Stimulated activated CD8-positive, alpha-beta memory T cell treated with anti-CD3 and anti-CD28 coated beads, Interleukin-4, amount 100 ng/mL, for 48 hours (primary cell): ENCODE measurements around the gene KCNH2.

Source experiments
- DNase-seq: peaks from one replicate; pipeline ENCODE4 v3.0.0-alpha.2; 2020

Gene KCNH2

DNA sequence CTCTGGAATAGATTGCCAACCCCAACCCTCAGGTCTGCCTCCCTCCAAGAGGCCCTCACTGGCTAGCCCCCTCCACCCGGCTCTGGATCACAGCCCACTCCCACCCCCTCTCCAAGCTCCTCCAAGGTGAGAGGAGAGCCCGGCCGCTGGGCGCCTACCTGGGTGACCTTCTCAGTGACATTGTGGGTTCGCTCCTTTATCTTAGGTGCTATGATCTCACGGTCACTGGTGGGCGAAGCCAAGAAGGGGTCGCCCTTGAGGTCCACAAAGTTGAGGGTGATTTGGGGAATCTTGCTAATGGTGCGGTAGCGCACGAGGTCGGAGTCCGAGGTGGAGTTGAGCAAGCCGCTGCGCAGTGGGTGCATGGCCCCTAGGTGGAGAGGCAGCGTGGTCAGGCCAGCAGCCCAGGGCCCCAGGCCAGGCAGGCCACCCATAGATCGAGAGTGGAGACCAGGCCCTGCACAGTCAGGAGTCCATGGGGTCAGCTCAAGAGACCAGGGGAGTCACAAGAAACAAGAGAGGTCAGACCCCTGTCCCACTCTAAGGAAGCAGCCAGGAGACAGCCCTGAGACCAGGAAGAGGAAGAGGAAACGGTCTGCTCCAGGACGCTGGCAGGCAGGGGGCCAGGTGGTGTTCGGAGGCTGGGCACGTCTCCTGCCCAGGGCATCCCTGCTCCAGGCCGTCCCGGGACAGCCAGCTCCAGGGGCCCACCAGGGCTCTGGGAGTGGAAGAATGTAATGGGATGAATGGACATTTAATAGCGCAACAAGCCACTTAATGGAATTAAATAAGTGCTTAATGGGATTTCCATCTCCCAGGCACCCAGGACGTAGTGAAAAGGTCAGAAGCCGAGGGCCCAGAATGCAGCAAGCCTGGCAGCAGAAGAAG is 20.7 kb downstream of the KCNH2 start:
- no peak for DNase-seq

DNA sequence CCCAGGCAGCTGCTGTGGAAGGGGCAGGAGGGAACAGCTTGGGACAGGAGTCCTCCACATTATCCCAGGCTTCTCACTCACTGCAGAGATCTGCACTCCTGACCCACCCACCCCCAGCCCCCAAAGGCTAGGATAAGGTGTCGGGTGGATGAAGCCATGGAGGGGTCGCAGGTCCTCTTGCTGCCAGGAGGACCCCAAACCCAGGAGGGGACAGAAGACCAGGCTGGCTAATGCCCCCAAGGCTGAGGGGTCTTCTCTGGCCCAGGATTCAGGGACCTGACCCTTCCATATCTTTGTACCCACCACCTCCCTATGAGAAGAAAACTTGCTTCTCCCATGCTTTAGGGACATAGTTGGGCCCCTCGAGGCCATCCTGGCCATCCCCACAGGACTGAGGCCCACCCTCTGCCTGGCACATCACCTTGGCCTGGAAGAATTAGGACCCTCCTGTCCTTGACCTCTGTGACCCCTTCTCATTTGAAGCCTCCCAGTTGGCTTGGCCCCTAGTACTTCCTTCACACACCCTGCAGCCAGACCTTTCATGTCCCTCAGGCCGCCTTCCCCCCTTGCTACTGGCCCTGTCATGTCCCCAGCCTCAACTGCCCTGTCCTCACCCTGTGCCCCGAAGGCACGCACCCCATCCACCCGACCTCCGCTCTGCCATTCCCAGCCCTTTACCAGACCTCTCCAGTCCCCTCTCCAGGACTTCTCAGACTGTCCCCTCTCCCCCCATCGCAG is 21.6 kb downstream of the KCNH2 start:
- DNase-seq, result no peak

DNA sequence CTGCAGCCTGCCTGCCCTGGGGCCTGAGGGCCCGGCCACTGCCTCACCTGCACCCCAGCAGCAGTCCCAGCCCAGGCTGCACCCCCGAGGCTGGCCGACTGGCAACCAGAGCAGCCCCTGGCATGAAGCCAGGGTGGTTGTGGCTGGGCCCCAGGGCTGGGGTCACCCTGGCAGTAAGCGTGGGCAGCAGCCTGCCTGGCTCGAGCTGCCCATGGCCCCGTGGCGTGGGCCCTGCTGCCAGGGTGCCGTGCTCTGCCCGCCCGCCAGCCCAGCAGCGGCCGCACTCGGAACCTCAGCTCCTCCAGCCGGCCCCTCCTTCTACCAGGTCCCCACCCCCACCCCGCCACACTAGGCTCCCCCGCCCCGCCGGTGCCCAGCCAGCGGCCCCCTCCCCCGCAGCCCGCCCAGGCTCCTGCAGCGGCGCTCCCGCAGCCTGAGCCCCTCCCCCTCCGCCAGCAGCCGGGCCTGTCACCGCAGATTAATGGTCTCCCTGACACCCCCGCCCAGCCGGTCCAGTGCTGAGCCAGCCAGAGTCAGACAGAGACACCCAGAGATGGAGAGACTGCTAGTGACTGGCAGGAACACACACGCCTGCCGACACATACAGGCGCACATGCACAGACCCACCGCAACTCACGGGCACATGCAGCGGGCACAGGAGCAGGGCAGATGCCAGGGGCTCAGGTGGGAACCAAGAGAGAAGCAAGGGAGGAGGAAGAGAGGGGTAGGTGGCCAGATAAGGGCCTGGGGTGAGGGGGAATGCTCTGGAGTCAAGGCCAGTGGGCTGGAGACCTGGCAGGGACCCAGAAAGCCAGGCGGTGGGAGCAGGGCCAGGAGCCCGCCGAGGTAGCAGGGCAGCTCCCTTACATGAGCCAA is 22.4 kb downstream of the KCNH2 start:
- DNase-seq, result no peak

DNA sequence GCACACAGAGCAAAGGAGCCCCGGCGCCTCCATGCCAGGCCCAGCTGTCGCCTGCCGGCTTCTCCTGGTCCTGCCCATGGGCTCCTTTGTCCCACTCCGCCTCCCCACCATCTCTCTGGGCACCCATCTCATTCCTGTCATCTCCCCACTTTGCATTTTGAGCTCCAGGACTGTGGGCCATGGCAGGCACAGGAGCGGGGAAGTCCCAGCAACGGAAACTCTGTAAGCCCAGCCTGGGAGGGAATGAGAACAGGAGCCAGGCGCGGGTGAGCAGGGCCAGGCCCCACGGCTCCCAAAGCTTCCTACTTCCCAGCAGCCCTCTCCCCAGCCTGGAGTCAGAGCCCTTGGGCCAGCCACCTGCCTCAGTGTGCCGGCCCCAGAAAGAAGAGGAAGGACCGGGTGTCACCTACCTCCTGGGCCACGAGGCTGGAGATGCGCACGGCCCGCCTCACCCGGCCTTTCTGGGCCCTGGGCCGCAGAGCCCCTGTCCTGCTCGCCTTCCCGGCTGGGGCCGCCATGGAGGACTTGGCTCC is 23.1 kb downstream of the KCNH2 start:
- no peak for DNase-seq

DNA sequence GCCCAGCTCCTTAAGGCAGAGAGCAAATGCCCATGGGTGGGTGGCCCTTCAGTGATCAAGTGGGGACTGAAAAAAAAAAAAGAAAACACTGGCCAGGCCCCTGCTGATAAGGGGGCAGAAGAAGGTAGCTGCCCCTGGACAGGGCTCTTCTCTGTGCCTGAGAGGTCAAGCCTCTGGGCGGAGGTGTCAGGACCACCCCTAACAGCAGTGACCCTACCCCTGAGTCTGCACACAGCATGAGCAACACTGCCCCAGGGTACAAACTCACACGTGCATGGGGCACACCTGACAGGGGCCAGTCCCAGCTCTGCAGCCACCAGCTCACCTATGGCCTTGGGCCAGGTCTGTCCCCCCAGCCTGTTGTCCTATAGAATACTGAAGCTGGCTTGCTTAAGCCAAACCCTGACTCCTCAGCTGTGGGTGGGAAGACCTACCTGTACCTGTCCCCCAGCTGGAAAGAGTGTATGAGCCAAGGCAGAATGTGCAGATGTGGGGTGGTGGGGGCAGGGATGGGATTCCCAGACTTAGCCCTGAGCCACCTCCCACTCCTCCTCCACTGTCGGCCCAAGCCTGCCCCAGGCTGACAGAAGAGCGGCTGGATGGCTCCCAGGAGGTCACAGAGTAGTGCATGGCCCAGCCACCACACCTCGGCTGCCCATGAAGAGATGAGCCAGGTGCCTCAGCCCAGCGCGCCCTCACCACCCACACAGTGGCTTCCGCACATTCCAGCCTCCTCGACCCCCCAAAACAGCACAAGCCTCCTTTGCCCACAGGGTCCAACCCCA is 23.7 kb downstream of the KCNH2 start:
- no peak for DNase-seq

DNA sequence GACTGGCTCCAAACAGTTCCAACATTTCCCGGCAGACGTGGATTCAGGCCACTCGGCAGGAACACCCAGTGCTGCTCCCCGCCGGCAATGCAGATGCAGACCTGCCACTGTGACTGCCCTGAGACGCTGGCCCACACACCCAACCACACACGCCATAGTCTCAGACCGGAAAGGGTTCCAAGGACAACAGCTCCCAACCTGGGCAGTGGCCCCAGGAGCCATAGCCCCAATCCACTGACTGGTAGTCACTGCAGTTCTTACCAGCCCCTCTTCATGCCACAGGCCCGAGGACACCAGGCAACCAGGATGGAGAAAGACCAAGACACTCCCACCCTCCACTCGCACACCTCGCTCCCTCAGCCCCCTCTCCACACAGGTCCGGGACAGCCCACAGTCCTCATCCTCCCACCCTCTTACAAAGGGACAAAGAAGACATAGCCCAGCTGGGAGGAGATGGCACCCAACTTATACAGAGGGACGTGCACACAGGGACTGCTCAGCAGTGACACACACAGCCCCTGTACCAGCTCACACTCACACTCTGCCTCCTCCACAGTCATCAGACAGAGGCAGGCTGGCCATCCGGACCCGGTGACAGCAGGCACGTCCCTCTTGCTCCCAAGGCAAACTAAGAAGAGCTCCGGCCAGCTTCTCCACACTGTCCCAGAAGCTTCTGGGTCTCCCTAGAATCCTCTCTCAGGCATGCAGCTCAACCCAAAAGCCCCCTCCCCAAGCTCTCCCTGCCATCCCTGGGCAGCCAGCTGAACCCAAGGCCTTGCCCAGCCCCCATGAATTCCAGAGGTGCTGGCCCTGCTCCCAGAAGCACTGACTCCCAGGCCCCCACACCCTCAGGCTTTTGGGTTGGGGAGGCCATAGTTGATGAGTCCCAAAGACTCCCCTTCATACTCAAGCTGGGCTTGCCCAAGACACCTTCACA is 24.8 kb downstream of the KCNH2 start:
- no peak for DNase-seq

DNA sequence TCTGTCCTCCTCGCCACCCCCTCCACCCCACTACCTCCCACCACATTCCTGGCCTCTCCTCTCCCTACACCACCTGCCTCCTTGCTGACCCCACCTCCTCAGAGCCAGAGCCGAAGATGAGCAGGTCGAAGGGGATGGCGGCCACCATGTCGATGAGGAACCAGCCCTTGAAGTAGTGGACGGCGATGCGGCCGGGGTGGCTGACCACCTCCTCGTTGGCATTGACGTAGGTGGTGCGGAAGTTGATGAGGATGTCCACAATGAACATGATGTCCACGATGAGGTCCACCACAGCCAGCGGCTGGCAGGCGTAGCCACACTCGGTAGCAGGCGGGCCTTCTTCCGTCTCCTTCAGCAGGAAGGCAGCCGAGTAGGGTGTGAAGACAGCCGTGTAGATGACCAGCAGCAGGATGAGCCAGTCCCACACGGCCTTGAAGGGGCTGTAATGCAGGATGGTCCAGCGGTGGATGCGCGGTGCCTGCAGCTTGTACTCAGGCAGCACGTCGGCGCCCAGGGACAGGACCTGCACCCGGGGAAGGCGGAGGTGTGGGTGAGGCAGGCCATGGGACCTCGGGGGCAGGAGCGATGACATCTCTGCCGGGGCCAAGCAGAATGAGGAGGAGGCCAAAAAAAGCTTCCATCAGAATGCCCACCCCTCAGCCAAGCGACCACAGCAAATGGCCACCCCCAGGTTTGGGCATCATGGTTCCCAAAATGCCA is 25.6 kb downstream of the KCNH2 start:
- no peak for DNase-seq

DNA sequence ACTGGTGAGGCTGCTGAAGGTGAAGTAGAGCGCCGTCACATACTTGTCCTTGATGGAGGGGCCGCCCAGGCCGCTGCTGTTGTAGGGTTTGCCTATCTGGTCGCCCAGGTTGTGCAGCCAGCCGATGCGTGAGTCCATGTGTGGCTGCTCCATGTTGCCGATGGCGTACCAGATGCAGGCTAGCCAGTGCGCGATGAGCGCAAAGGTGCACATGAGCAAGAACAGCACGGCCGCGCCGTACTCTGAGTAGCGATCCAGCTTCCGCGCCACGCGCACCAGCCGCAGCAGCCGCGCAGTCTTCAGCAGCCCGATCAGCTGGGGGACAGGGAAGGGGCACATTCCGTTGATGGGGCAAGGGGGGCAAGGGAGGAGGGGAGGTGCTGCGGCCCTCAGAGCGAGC is 26.6 kb downstream of the KCNH2 start:
- no peak for DNase-seq

DNA sequence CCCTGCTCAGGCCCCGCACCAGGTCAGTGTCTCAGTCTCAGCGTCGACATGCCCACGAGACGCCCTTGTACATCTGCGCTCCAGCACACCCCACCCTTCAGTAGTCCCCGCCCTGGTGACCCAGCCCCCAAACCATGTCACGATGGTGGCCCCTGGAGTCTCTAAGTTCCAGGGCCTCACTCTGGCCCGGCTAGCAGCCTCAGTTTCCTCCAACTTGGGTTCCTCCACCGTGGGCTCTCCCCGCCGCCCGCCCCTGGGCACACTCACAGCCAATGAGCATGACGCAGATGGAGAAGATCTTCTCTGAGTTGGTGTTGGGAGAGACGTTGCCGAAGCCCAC is 27.0 kb downstream of the KCNH2 start:
- DNase-seq, result no peak

DNA sequence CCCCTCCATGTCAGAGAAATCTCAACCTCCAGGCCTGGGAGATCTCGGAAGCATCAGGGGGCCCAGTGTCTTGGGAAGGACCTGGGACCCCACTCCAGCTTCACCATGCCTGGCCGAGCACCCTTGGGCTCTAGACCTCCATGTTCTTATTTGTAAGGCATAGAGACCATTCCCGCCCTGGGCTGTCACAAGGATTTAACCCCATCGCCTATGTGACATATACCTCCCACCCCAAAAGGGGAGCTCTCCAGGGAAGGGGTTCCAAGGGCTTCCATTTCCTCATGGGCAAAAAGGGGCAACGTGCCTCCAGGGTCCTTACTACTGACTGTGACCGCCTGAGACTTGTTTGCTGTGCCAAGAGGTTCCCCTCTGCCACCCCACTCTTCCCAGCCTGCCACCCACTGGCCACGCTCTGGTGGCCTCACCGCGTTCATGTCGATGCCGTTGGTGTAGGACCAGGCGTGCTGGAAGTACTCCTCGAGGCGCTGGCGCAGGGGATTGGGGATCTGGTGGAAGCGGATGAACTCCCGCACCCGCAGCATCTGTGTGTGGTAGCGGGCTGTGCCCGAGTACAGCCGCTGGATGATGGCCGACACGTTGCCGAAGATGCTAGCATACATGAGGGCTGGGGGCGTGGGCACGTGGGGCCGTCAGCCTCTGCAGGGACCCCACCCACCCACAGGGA is 27.5 kb downstream of the KCNH2 start:
- no peak for DNase-seq

DNA sequence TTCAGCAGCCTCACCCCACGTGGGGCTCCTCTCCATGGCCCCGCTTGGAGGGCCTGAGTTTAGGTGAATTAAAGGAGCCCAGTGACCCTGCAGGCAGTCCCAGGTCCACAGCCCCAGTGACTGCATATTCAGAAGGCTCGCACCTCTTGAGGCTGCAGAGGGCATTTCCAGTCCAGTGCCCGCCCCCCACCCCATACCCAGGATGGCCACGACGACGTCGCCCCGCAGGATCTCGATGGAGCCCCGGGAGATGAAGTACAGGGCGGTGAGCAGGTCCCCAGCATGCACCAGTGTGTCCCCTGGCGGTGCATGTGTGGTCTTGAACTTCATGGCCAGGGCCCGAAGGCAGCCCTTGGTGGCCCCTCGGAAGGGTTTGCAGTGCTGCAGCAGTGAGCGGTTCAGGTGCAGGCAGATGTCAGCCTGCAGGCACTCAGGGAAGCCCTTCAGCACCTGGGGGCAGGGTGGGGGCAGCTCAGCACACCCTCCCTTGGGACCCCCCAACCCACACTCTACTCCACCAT is 28.1 kb downstream of the KCNH2 start:
- DNase-seq, result no peak

DNA sequence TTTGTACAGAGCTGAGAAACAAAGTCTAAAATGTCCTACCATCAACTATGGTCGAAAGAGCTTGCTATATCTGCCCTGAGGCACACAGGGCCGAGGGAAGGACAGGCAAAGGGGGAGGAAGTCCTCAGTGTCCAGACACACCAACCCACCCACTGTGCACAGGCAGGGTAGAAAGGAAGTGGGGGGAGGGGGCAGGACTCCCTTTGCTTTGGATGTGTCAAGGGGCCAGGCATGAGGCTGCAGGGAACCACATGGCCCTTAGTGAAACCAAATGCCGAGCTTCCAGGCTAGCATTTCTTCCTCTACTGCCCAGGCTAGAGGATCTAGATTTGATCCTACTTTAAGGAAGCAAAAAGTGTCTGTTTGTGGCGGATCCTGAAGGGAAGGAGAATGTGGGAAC is 28.6 kb downstream of the KCNH2 start:
- DNase-seq, result no peak

DNA sequence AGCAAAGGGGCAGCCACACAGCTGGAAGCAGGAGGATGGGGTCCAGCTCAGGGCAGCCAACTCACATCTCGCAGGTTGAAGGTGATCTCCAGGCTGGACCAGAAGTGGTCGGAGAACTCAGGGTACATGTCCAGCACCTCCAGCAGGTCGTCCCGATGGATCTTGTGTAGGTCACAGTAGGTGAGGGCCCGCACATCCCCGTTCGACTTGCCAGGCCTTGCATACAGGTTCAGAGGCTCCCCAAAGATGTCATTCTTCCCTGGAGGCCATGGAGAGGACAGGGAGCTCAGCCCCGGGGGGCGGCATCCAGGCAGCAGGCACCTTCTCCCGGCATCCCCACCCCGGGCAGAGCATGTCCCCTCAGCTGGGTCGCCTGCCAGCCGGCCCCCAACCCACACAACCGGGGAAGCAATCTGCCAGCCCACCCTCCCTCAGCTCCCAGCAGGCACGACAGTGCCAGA is 29.3 kb downstream of the KCNH2 start:
- DNase-seq, result no peak

DNA sequence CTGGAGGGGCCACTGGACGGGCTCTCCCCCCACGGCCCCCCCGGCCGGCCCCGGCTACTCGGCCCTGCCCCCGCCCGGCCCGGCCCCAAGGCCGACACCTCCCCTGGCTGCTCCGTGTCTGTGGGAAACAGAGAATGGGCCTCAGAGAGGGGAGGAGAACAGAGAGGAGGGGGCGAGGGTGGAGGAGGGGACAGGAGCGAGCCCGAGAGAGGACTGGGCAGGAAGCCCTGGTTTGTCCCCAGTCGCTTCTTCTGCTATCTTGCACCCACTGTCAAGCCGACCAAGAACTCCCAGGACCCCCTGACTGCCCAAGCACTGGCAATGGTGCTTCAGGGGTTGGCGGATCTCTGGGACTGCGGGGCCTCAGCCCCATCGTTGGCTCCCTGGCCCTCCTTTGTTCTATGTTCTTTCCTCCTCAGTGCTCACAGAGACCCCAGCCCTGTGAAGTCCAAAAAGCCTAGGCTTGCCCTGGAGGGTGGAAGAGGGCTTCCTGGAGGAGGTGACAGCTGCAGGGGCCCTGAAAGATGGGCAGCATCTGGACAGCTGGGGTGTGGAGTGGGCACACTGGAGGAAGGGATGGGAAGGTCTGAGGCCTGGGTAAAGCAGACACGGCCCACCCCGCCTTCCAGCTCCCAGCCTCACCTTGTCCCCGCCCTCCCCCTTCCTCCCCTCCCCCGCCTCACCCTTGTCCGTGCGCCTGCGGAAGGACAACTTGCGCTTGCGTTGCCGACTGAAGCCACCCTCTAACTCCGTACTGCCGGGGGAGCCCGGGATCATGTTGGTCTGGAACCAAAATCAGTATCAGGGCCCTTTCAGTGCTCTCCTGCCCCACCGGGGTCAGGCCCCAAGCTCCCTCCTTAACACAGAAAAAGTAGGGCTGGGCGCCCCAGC is 30.1 kb downstream of the KCNH2 start:
- no peak for DNase-seq

DNA sequence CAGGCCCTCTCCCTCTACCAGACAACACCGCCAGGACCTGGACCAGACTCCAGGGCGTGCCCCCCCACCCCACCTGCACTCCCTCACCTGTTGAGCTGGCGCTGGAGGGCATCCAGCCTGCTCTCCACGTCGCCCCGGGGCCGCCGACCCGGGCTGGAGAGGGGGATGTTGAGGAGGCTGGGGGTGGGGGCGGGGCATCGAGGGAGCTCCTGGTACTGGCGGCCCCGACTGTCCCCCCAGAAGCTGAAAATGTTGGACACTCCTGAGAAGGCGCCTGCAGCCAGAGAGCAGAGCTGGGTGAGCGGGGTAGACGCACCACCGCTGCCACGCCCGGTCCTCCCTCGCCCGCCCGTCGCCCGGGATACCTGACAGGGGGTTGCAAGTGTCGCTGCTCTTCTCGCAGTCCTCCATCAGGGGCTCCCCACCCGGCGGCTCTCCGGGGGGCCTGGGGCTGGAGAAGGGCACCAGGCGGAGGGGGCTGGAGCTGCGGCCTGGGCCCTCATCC is 30.8 kb downstream of the KCNH2 start:
- DNase-seq, result no peak

DNA sequence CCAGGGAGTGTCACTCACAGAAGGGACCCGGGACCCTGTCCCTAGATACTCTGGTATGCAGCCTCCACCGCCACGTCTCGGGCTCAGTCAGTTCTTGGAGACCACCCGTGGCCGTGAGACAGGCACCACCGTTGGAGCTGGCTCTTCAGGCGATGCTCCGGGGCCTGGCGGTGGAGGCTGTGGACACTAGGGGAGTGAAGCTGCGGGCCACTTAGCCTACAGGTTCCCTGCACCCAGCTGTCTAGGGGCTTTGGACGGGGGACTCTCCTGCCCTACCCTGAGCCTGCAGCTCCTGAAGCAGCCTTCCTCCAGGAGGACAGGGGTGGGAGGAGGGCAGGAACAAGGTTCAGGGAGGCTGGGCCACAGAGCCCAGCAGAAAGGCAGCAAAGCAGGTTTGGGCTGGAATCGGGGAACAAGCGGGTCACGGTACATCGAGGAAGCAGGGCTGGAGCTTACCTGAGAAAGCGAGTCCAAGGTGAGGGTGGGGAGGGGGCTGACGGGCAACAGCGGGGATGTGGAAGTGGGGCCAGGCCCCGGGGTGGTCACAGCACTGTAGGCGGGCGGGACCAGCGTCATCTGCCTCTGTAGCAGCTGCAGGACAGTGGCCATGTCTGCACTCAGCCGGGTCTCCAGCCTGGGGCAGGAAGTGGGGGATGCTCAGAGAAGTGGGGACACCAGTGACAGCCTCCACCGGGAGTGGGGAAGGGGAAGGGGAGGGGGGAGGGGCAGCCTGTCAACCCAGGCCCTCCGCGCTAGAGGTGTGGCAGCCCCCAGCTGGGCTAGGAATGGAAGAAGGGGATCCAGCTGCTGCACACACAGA is 31.5 kb downstream of the KCNH2 start:
- no peak for DNase-seq

DNA sequence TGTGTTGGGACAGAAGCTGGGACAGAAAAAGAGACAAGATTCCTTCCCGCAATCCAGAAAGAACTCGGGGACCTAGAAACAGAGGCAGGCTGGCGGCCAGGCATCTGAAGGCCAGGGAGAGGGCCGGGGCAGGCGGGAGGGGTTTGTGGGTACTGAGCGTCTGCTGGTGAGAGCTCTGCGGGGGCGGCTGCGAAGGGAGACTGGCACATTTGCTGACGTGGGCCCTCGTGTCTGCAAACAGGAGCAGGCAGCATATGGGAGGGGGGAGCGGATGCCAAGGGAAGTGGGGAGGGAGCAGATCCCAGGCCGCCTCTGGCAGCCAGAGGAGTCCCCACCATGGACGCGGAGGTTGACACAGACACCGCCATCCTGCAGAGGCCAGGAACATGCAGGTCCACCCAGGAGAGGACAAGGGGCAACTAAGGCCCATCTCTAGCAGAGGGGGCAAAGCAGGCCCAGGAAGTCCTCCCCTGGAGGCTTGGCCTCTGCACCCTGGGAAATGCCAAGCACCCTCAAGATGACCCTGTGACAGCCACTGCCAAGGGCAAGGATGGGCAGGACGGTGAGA is 32.2 kb downstream of the KCNH2 start:
- DNase-seq, result no peak
